Measurements from ENCODE around the gene NUDT6.
"Not testable (repeated sequence)": the region's sequence is repeated elsewhere in the genome, so short reads cannot be mapped to it uniquely, and the experiment has no call there.

NUDT6 gene

GRCh38 chr4:122857160-122857559 lies 65.2 kb downstream of the NUDT6 start:
- H3K36me3 Mint-ChIP-seq (ENCODE audit: low read depth), result no peaks in the 10 kb centered on the region
- no peaks in the 10 kb centered on the region for H3K9me3 Mint-ChIP-seq
- peak overlapping the region in 1 of 3 experiments; percentile 29 for H3K27ac Mint-ChIP-seq
- no peak overlapping the region for H3K4me3 Mint-ChIP-seq
- TF ChIP-seq CTCF (IDR thresholded peaks at IDR 0.05; ENCODE audit: unreplicated experiment in 3 of 3), result no peak
- no peaks in the 10 kb centered on the region for H3K27me3 Mint-ChIP-seq (ENCODE audit: low read depth)
- H3K4me1 Mint-ChIP-seq, result peaks cover 36% of the 10 kb centered on the region

- Mint-ChIP-seq H3K27ac (peak overlapping the region; percentile 95 to 98 (median 97)), H3K36me3 (ENCODE audit: low read depth) (no peaks in the 10 kb centered on the region), H3K4me1 (peaks cover 23% of the 10 kb centered on the region), H3K27me3 (ENCODE audit: low read depth) (no peaks in the 10 kb centered on the region), H3K9me3 (no peaks in the 10 kb centered on the region), H3K4me3 (no peak overlapping the region)
- no peak for TF ChIP-seq CTCF (IDR thresholded peaks at IDR 0.05; ENCODE audit: unreplicated experiment in 3 of 3)
Measured at GRCh38 chr4:122855353-122855890, 67.0 kb downstream of the NUDT6 start.

- Mint-ChIP-seq H3K4me1 (peaks cover 23% of the 10 kb centered on the region), H3K9me3 (no peaks in the 10 kb centered on the region), H3K4me3 (peak overlapping the region; percentile 28 to 57 (median 40)), H3K36me3 (ENCODE audit: low read depth) (no peaks in the 10 kb centered on the region), H3K27me3 (ENCODE audit: low read depth) (no peaks in the 10 kb centered on the region), H3K27ac (peak overlapping the region; percentile 95 to 98 (median 97))
- no peak for TF ChIP-seq CTCF (IDR thresholded peaks at IDR 0.05; ENCODE audit: unreplicated experiment in 3 of 3)
Measured at GRCh38 chr4:122854447-122855352, 67.7 kb downstream of the NUDT6 start.

- no peak overlapping the region for H3K27ac Mint-ChIP-seq
- TF ChIP-seq CTCF (IDR thresholded peaks at IDR 0.05; ENCODE audit: unreplicated experiment in 3 of 3), result no peak
- no peaks in the 10 kb centered on the region for H3K27me3 Mint-ChIP-seq (ENCODE audit: low read depth)
- no peak overlapping the region for H3K4me3 Mint-ChIP-seq
- H3K4me1 Mint-ChIP-seq, result peaks cover 23% of the 10 kb centered on the region
- no peaks in the 10 kb centered on the region for H3K36me3 Mint-ChIP-seq (ENCODE audit: low read depth)
- peaks cover under 1% of the 10 kb centered on the region for H3K9me3 Mint-ChIP-seq
Measured at GRCh38 chr4:122851568-122851967, 70.8 kb downstream of the NUDT6 start.

- not testable (repeated sequence) for H3K4me3 Mint-ChIP-seq
Measured at GRCh38 chr4:122849789-122850188, 72.6 kb downstream of the NUDT6 start.

GRCh38 chr4:122847931-122848330 lies 74.5 kb downstream of the NUDT6 start:
- no peak for TF ChIP-seq CTCF (IDR thresholded peaks at IDR 0.05; ENCODE audit: unreplicated experiment in 3 of 3)
- Mint-ChIP-seq H3K27ac (no peak overlapping the region), H3K4me1 (no peaks in the 10 kb centered on the region), H3K27me3 (ENCODE audit: low read depth) (no peaks in the 10 kb centered on the region), H3K9me3 (peaks cover 4% of the 10 kb centered on the region), H3K4me3 (no peak overlapping the region), H3K36me3 (ENCODE audit: low read depth) (no peaks in the 10 kb centered on the region)

More at GRCh38 chr4:122849789-122850188, 72.6 kb downstream of the NUDT6 start:
- H3K36me3 Mint-ChIP-seq (ENCODE audit: low read depth); H3K27ac Mint-ChIP-seq; H3K27me3 Mint-ChIP-seq (ENCODE audit: low read depth); H3K9me3 Mint-ChIP-seq: not testable (repeated sequence)
- H3K4me1 Mint-ChIP-seq, result peaks cover 17% of the 10 kb centered on the region
